ENCODE measurements around the gene TICRR.

DNA sequence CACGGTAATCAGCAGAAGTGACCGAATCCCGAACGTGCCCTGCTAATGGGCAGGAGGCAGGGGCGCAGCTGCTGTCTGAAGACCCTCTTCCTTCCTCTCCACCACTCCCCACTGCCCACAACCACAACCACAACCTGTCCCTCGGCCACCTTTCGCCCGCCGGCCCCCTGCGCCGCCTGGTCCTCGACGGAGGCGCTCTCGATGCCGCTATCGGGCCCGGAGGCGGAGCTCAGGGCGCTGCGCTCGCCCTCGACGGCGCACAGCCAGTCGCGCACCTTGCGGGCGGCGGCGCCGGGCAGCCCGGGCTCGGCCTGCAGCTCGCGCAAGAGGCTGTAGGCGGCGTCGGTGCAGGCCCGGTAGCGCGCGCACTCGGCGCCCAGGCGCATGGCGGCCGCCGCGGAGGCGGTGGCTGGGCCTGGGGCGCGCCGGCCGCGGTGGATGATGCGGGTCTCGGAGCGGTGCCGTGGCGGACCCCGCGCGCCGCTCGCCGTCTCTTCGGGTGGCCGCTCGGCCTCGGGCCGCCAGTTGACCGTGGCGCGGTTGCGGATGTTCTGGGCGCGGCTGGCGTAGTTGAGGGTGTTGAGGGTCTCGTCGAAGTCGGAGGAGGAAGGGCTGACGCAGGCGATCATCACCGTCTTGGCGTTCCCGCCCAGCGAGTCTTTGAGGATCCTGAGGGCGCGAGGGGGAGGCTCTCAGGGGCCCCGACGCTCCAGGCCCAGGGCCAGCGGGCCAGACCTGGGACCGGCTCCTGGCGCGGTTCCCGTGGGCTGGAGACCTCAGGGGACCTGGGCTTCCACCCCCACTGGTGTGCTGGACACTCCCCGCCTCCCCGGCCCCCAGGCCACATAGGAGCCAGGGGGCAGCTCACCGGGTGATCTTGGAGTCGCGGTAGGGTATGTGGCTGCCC, 73.1 kb downstream of the TICRR start:
- TF ChIP-seq, protein P1, sequence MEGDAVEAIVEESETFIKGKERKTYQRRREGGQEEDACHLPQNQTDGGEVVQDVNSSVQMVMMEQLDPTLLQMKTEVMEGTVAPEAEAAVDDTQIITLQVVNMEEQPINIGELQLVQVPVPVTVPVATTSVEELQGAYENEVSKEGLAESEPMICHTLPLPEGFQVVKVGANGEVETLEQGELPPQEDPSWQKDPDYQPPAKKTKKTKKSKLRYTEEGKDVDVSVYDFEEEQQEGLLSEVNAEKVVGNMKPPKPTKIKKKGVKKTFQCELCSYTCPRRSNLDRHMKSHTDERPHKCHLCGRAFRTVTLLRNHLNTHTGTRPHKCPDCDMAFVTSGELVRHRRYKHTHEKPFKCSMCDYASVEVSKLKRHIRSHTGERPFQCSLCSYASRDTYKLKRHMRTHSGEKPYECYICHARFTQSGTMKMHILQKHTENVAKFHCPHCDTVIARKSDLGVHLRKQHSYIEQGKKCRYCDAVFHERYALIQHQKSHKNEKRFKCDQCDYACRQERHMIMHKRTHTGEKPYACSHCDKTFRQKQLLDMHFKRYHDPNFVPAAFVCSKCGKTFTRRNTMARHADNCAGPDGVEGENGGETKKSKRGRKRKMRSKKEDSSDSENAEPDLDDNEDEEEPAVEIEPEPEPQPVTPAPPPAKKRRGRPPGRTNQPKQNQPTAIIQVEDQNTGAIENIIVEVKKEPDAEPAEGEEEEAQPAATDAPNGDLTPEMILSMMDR (IDR thresholded peaks at IDR 0.05): no peak
- TF ChIP-seq POLR2AphosphoS5 (IDR thresholded peaks at IDR 0.05; ENCODE audit: low read depth, low read length): no peak
- no peak for TF ChIP-seq TCF7L2 (IDR thresholded peaks at IDR 0.05; ENCODE audit: low read depth, low read length)
- no peak for TF ChIP-seq SIN3A (IDR thresholded peaks at IDR 0.05; ENCODE audit: borderline replicate concordance, insufficient read depth, low read depth, low read length)
- TF ChIP-seq, protein P2, sequence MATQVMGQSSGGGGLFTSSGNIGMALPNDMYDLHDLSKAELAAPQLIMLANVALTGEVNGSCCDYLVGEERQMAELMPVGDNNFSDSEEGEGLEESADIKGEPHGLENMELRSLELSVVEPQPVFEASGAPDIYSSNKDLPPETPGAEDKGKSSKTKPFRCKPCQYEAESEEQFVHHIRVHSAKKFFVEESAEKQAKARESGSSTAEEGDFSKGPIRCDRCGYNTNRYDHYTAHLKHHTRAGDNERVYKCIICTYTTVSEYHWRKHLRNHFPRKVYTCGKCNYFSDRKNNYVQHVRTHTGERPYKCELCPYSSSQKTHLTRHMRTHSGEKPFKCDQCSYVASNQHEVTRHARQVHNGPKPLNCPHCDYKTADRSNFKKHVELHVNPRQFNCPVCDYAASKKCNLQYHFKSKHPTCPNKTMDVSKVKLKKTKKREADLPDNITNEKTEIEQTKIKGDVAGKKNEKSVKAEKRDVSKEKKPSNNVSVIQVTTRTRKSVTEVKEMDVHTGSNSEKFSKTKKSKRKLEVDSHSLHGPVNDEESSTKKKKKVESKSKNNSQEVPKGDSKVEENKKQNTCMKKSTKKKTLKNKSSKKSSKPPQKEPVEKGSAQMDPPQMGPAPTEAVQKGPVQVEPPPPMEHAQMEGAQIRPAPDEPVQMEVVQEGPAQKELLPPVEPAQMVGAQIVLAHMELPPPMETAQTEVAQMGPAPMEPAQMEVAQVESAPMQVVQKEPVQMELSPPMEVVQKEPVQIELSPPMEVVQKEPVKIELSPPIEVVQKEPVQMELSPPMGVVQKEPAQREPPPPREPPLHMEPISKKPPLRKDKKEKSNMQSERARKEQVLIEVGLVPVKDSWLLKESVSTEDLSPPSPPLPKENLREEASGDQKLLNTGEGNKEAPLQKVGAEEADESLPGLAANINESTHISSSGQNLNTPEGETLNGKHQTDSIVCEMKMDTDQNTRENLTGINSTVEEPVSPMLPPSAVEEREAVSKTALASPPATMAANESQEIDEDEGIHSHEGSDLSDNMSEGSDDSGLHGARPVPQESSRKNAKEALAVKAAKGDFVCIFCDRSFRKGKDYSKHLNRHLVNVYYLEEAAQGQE (IDR thresholded peaks at IDR 0.05; ENCODE audit: insufficient read depth in 1 of 2, low read depth in 2 of 2, low read length in 1 of 2): no peak
